Dendritic cell treated with granulocyte-macrophage colony-stimulating factor and Interleukin-4, amounts not matched to agents 40 ng/mL and 50 ng/mL, for 4 days (primary cell): ENCODE measurements around the gene TARBP1.
"Not testable (repeated sequence)": the region's sequence is repeated elsewhere in the genome, so short reads cannot be mapped to it uniquely, and the experiment has no call there.

ENCODE experiments used
- H3K27ac Mint-ChIP-seq: one replicate; pipeline ENCODE4 v1.8.0; 2022; ENCODE audit warnings: mild to moderate bottlenecking, mixed read lengths
- H3K27me3 Mint-ChIP-seq: one replicate; pipeline ENCODE4 v1.8.0; 2022; ENCODE audit warnings: mild to moderate bottlenecking, mixed read lengths
- H3K36me3 Mint-ChIP-seq: one replicate; pipeline ENCODE4 v1.8.0; 2022; ENCODE audit warnings: low read depth, mixed read lengths
- H3K4me1 Mint-ChIP-seq: one replicate; pipeline ENCODE4 v1.8.0; 2022; ENCODE audit warnings: low read depth, mixed read lengths
- H3K4me3 Mint-ChIP-seq: one replicate; pipeline ENCODE4 v1.8.0; 2022; ENCODE audit warnings: mild to moderate bottlenecking, moderate library complexity, mixed read lengths
- H3K9me3 Mint-ChIP-seq: one replicate; pipeline ENCODE4 v1.8.0; 2022; ENCODE audit warnings: mixed read lengths
- intact Hi-C: fragments of 100-400 bp; cut with micrococcal nuclease; formaldehyde crosslinking; loops from one replicate; pipeline ENCODE4 v1.15.0; 2022

The TARBP1 gene

GRCh38 chr1:234512451-234512861 is 33.5 kb upstream of the TARBP1 start:
- Mint-ChIP-seq H3K27ac (peak overlapping the region; percentile 83), H3K4me3 (peak overlapping the region; percentile 79), H3K36me3 (no peaks in the 10 kb centered on the region), H3K9me3 (no peaks in the 10 kb centered on the region), H3K4me1 (peaks cover 52% of the 10 kb centered on the region), H3K27me3 (no peaks in the 10 kb centered on the region)
- intact Hi-C loops, result no loop called here

GRCh38 chr1:234509457-234510328 is 30.7 kb upstream of the TARBP1 start:
- Mint-ChIP-seq H3K4me3 (no peak overlapping the region), H3K9me3 (no peaks in the 10 kb centered on the region), H3K27me3 (no peaks in the 10 kb centered on the region), H3K36me3 (no peaks in the 10 kb centered on the region), H3K27ac (no peak overlapping the region), H3K4me1 (peaks cover 51% of the 10 kb centered on the region)
- intact Hi-C loops, result no loop called here

- Mint-ChIP-seq H3K9me3 (no peaks in the 10 kb centered on the region), H3K27me3 (no peaks in the 10 kb centered on the region), H3K36me3 (no peaks in the 10 kb centered on the region), H3K4me1 (peaks cover 43% of the 10 kb centered on the region), H3K27ac (no peak overlapping the region), H3K4me3 (no peak overlapping the region)
- intact Hi-C loops, result no loop called here
Observed at GRCh38 chr1:234507626-234508387, 28.8 kb upstream of the TARBP1 start.

- Mint-ChIP-seq H3K4me1 (peaks cover 36% of the 10 kb centered on the region), H3K27me3 (no peaks in the 10 kb centered on the region), H3K4me3 (no peak overlapping the region), H3K27ac (no peak overlapping the region), H3K9me3 (no peaks in the 10 kb centered on the region), H3K36me3 (no peaks in the 10 kb centered on the region)
- intact Hi-C loops, result no loop called here
Observed at GRCh38 chr1:234507089-234507488, 28.1 kb upstream of the TARBP1 start.

GRCh38 chr1:234505769-234506102 is 26.8 kb upstream of the TARBP1 start:
- Mint-ChIP-seq H3K9me3 (no peaks in the 10 kb centered on the region), H3K27me3 (no peaks in the 10 kb centered on the region), H3K4me1 (peaks cover 35% of the 10 kb centered on the region), H3K36me3 (no peaks in the 10 kb centered on the region), H3K27ac (peak overlapping the region; percentile 17), H3K4me3 (no peak overlapping the region)
- intact Hi-C loops, result no loop called here

GRCh38 chr1:234504969-234505768 is 26.2 kb upstream of the TARBP1 start:
- Mint-ChIP-seq H3K4me1 (peaks cover 40% of the 10 kb centered on the region), H3K27me3 (no peaks in the 10 kb centered on the region)
- intact Hi-C loops, result no loop called here

GRCh38 chr1:234504251-234504650 is 25.3 kb upstream of the TARBP1 start:
- H3K4me1 Mint-ChIP-seq, result peaks cover 49% of the 10 kb centered on the region
- H3K27me3 Mint-ChIP-seq, H3K9me3 Mint-ChIP-seq, H3K27ac Mint-ChIP-seq, intact Hi-C loops, H3K36me3 Mint-ChIP-seq, H3K4me3 Mint-ChIP-seq: not testable (repeated sequence)

More at GRCh38 chr1:234504969-234505768, 26.2 kb upstream of the TARBP1 start:
- Mint-ChIP-seq H3K36me3 (no peaks in the 10 kb centered on the region), H3K27ac (no peak overlapping the region), H3K4me3 (no peak overlapping the region), H3K9me3 (no peaks in the 10 kb centered on the region)

GRCh38 chr1:234503193-234504050 is 24.4 kb upstream of the TARBP1 start:
- no peak overlapping the region for H3K27ac Mint-ChIP-seq
- H3K36me3 Mint-ChIP-seq, result no peaks in the 10 kb centered on the region
- peaks cover 58% of the 10 kb centered on the region for H3K4me1 Mint-ChIP-seq
- H3K4me3 Mint-ChIP-seq, result no peak overlapping the region
- no peaks in the 10 kb centered on the region for H3K9me3 Mint-ChIP-seq
- no peaks in the 10 kb centered on the region for H3K27me3 Mint-ChIP-seq
- intact Hi-C loops, result no loop called here

GRCh38 chr1:234502785-234503184 is 23.8 kb upstream of the TARBP1 start:
- intact Hi-C loops, result no loop called here
- Mint-ChIP-seq H3K4me3 (no peak overlapping the region), H3K36me3 (no peaks in the 10 kb centered on the region), H3K27me3 (no peaks in the 10 kb centered on the region), H3K4me1 (peaks cover 58% of the 10 kb centered on the region), H3K9me3 (no peaks in the 10 kb centered on the region), H3K27ac (no peak overlapping the region)

- H3K4me1 Mint-ChIP-seq, result peaks cover 49% of the 10 kb centered on the region
- H3K4me3 Mint-ChIP-seq, result peak overlapping the region; percentile 4
- H3K36me3 Mint-ChIP-seq, result no peaks in the 10 kb centered on the region
- H3K9me3 Mint-ChIP-seq, result no peaks in the 10 kb centered on the region
- peak overlapping the region; percentile 91 for H3K27ac Mint-ChIP-seq
- H3K27me3 Mint-ChIP-seq, result no peaks in the 10 kb centered on the region
- intact Hi-C loops, result no loop called here
Observed at GRCh38 chr1:234500269-234500668, 21.3 kb upstream of the TARBP1 start.

- H3K27ac Mint-ChIP-seq, result peak overlapping the region; percentile 91
- H3K9me3 Mint-ChIP-seq, result no peaks in the 10 kb centered on the region
- no peaks in the 10 kb centered on the region for H3K27me3 Mint-ChIP-seq
- peaks cover 49% of the 10 kb centered on the region for H3K4me1 Mint-ChIP-seq
- intact Hi-C loops, result loop anchor here (1.0 to 5.0 kb wide), 6 partner anchors 32 to 583 kb away; no protein-coding TSS in a partner anchor
- peak overlapping the region; percentile 4 for H3K4me3 Mint-ChIP-seq
- no peaks in the 10 kb centered on the region for H3K36me3 Mint-ChIP-seq
Observed at GRCh38 chr1:234499943-234500245, 20.9 kb upstream of the TARBP1 start.

- H3K4me3 Mint-ChIP-seq, result peak overlapping the region; percentile 60
- intact Hi-C loops, result loop anchor here (1.0 to 5.0 kb wide), 6 partner anchors 33 to 584 kb away; no protein-coding TSS in a partner anchor
- no peaks in the 10 kb centered on the region for H3K36me3 Mint-ChIP-seq
- no peaks in the 10 kb centered on the region for H3K9me3 Mint-ChIP-seq
- no peaks in the 10 kb centered on the region for H3K27me3 Mint-ChIP-seq
- H3K27ac Mint-ChIP-seq, result peak overlapping the region; percentile 91
- H3K4me1 Mint-ChIP-seq, result peaks cover 49% of the 10 kb centered on the region
Observed at GRCh38 chr1:234499119-234499942, 20.4 kb upstream of the TARBP1 start.
